Activated CD8-positive, alpha-beta memory T cell treated with anti-CD3 and anti-CD28 coated beads, Interleukin-2, amount 50 U/mL, for 4 hours (primary cell): ENCODE results near the gene IGFLR1.
"Not testable (repeated sequence)": the region's sequence is repeated elsewhere in the genome, so short reads cannot be mapped to it uniquely, and the experiment has no call there.

Experiments
- DNase-seq: peaks from one replicate; pipeline ENCODE4 v3.0.0-alpha.2; 2020

Gene IGFLR1

DNA sequence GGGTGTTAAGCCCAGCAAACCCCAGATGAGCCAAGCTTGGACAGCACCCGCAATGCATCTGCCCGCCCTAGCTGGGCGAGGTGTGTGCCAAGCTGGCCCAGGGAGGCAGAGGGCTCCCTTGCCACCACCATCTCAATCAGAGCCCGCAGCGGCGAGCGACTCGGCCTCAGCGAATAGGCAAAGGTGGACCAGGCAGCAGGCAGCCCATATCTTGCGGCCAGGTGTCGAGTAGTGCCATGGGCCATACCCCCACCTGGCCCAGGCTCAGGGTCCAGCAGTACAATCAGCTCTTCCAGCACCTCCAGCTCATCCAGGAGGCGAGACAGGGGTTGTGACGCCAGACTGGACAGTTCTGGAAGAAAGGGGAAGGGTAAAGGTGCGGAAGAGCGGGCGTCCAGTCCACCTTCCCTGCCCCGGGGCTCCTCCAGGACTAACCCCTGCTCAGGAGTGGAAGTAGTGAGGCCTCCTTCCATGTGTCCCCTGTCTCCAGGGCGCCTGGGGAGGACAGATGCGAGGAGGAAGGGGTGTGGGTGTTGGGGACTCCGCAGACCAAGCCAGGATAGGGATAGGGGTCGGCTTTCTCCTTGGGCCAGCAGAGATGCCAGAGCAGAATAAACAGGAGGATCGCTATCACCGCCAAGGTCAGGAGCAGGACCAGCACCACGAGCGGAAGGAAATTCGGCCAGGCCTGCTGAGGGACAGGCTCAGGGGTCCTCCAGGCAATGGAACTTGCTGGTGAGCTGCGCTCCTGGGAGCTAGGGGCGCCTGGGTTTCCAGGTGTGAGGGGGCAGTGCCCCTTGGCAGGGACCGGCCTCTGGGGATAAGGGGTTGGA lies 2.8 kb downstream of the IGFLR1 start:
- no peak for DNase-seq

GRCh38 chr19:35738887-35739229 lies 3.4 kb downstream of the IGFLR1 start:
- DNase-seq, result no peak

DNA sequence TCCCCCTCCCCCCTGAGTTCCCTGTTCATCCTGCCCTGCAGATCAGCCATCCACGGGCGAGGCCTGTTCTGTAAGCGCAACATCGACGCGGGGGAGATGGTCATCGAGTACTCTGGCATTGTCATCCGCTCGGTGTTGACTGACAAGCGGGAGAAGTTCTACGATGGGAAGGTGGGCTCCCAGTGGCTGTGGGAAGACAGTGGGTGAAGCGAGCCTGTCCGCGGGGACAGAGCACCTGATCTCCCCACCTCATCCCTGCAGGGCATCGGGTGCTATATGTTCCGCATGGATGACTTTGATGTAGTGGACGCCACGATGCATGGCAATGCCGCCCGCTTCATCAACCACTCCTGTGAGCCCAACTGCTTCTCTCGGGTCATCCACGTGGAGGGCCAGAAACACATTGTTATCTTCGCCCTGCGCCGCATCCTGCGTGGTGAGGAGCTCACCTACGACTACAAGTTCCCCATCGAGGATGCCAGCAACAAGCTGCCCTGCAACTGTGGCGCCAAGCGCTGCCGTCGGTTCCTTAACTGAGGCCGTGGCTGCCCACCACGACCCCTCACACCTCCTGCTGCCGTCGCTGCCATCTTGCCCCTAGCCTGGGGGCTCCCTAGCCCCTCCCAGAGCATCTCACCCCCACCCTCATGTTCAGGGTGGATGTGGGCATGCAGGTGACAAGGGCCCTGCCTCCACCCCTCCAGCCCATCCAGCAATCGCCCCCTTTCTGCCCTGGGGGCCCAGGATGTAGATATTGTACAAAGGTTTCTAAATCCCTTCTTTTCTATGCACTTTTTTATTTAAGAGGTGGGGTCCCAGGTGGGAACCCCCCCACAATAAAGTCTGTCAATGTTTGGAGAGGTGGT lies 4.0 kb downstream of the IGFLR1 start:
- DNase-seq, result no peak

GRCh38 chr19:35736913-35737886 lies 5.1 kb downstream of the IGFLR1 start:
- no peak for DNase-seq

- no peak for DNase-seq
Observed at GRCh38 chr19:35734889-35735288, 7.4 kb downstream of the IGFLR1 start.

GRCh38 chr19:35734273-35734672 lies 8.0 kb downstream of the IGFLR1 start:
- no peak for DNase-seq

DNA sequence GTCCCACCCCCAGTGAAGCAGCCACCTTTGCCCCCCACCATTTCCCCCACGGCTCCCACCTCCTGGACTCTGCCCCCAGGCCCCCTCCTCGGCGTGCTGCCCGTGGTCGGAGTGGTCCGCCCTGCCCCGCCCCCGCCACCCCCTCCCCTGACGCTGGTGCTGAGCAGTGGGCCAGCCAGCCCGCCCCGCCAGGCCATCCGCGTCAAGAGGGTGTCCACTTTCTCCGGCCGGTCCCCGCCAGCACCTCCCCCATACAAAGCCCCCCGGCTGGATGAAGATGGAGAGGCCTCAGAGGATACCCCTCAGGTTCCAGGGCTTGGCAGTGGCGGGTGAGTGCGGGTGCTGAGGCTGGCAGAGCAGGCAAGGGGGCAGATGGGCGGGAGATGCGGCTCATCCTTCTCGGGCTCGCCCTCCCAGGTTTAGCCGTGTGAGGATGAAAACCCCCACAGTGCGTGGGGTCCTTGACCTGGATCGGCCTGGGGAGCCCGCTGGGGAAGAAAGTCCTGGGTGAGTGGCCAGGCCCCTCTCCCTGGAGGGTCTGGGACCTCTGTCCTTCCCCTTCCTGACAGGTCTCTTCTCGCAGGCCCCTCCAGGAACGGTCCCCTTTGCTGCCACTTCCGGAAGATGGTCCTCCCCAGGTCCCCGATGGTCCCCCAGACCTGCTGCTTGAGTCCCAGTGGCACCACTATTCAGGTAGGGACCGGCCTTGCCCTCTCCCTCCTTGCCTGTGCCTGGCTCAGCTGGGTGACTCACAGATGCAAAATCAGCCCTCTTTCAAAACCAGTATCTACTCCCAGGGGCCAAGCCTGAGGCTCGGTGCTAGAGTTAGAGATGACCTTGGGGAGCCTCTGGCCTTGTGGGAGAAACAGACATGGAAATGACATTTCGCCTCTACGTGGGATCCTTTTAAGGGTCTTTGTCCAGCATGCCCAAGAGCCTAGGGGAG lies 8.8 kb downstream of the IGFLR1 start:
- no peak for DNase-seq

GRCh38 chr19:35732540-35733179 lies 9.6 kb downstream of the IGFLR1 start:
- DNase-seq, result no peak

GRCh38 chr19:35731779-35732405 lies 10.4 kb downstream of the IGFLR1 start:
- DNase-seq, result no peak

DNA sequence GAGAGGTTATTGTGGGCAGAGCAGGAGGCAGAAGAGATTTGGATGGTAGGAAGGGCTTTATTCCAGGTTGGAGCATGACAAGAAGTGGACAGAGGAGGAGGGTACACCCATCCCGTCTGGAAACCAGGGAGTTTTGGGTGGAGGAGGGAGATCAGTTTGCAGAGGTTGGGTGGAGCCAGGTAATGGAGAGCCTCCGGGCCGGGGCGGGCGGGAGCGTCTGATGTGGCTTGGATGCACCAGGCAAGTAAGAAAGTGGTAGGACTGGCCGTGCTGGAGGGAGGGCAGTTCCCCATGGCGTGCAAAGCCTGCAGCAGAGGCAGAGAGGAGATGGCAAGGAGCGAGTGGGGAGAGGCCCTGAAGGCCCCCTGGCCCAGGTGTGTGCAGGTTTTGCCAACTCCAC lies 10.9 kb downstream of the IGFLR1 start:
- DNase-seq, result no peak

GRCh38 chr19:35730326-35730725 lies 11.9 kb downstream of the IGFLR1 start:
- no peak for DNase-seq

DNA sequence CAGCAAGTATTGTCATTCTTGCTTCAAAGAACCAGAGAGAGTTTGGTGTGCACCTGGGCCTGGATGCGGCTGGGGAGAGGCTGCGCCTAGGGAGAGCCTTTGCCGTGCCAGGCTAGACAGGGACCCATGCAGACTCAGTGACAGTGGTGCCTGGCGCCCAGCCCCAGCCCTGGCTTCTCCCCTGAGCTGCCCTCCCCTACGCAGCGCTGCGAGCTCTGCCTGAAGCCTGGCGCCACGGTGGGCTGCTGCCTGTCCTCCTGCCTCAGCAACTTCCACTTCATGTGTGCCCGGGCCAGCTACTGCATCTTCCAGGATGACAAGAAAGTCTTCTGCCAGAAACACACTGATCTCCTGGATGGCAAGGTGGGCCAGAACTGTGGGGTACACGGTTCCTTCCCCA lies 12.5 kb downstream of the IGFLR1 start:
- DNase-seq, result no peak

DNA sequence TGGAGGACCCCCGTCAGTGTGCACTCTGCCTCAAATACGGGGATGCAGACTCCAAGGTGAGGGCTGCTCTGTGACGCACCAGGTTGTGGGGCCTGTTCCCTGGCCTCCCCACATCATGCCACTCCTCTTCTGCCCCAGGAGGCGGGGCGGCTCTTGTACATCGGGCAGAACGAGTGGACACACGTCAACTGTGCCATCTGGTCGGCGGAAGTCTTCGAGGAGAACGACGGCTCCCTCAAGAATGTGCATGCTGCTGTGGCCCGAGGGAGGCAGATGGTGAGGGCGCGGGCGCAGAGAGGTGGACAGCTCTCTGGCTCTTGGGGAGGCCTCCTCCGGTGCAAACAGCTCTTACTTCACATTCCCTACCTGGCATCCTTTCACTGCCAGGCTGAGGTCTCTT lies 13.2 kb downstream of the IGFLR1 start:
- no peak for DNase-seq

GRCh38 chr19:35727956-35728706 lies 14.1 kb downstream of the IGFLR1 start:
- DNase-seq, result no peak

GRCh38 chr19:35727053-35727955 lies 14.9 kb downstream of the IGFLR1 start:
- no peak for DNase-seq

DNA sequence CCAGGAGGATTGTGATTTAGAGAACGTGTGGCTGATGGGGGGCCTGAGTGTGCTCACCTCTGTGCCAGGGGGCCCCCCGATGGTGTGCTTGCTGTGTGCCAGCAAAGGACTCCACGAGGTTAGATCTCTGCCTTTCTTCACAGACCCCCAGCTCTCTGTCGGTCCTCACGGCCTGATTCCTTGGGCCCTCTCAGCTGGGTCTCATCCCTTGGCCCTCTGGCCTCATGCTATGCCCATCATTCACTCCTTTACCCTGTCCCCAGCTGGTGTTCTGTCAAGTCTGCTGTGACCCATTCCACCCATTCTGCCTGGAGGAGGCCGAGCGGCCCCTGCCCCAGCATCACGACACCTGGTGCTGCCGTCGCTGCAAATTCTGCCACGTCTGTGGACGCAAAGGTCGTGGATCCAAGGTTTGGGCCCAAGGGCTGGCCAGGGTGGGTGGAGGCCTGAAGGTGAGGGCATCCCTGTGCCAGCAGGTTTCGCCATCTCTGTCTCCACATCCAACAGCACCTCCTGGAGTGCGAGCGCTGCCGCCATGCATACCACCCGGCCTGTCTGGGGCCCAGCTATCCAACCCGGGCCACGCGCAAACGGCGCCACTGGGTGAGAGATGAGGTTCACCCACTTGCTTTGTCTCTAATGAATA lies 16.9 kb downstream of the IGFLR1 start:
- no peak for DNase-seq

DNA sequence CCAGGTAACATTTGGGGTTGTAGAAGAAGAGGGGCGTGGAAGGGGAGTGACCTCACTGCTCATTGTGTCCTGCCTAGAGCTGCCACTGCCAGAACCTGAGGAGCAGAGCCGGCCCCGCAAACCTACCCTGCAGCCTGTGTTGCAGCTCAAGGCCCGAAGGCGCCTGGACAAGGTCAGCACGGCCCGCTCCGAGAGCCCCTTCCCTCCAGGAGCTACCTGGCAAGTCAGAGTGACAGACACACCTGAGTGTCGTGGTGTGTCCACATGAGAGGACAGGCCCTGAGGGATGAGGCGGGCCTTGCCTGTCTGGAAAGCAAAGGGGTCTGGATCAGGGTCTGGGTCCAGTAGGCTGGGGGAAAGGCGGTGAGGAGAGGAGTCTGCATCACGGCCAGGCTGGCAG lies 17.7 kb downstream of the IGFLR1 start:
- DNase-seq, result no peak

DNA sequence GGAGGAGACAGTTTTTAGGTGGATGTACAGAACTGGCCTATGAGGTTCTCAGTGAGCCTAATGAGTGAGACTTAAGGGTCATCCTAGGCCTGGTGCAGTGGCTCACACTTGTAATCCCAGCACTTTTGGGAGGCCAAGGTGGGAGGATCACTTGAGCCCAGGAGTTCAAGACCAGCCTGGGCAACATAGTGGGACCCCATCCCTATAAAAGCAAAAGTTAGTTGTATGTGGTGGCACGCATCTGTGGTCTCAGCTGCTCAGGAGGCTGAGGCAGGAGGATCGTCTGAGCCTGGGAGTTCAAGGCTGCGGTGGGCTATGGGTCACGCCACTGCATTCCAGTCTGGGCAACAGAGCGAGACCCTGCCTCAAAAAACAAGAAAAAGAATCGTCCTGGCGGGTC lies 18.1 kb downstream of the IGFLR1 start:
- DNase-seq, result not testable (repeated sequence)
